ENCODE measurements around the gene MYO7B.

DNA sequence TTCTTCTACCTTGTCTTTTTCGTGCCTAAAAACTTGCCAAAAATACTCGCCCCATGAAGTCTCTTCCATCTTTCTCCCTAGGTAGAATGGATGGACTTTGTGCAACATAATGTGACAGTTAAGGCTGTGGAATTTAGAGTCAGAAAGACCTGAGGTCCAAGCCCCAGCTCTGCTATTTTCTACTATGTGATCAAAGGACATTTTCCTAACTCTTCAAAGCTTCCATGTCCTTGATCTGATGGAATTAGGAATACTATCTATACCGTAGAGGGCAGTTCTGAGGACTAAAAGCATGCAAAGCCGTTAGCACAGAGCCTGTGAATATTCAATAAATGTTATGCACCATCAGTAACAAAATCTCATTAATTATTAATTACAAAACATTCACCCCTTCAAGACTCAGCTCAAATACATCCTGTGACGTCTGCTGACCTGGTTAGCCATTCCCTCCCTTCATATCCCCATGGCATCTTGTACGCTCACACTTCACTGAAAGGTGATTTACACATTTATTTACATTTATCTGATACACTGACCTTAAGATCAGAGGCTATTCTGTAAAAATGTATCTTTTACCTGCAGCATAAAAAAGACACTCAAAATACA is 24.3 kb upstream of the MYO7B start:
- TF ChIP-seq, protein P1, sequence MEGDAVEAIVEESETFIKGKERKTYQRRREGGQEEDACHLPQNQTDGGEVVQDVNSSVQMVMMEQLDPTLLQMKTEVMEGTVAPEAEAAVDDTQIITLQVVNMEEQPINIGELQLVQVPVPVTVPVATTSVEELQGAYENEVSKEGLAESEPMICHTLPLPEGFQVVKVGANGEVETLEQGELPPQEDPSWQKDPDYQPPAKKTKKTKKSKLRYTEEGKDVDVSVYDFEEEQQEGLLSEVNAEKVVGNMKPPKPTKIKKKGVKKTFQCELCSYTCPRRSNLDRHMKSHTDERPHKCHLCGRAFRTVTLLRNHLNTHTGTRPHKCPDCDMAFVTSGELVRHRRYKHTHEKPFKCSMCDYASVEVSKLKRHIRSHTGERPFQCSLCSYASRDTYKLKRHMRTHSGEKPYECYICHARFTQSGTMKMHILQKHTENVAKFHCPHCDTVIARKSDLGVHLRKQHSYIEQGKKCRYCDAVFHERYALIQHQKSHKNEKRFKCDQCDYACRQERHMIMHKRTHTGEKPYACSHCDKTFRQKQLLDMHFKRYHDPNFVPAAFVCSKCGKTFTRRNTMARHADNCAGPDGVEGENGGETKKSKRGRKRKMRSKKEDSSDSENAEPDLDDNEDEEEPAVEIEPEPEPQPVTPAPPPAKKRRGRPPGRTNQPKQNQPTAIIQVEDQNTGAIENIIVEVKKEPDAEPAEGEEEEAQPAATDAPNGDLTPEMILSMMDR (IDR thresholded peaks at IDR 0.05): no peak
- no peak for TF ChIP-seq POLR2A (IDR thresholded peaks at IDR 0.05)
